NOMO-1 (cell line): Measurements from ENCODE around the gene PPP6R2.
A peak's percentile ranks its signal among the peaks of the same experiment; 100 is the strongest.

ENCODE experiments used
- DNase-seq, 2 experiments: peaks; one replicate each; lab custom pipeline; 2025; ENCODE audit not compliant: unreplicated experiment in 2 of 2; lab: John Stamatoyannopoulos, UW

The PPP6R2 gene

DNA sequence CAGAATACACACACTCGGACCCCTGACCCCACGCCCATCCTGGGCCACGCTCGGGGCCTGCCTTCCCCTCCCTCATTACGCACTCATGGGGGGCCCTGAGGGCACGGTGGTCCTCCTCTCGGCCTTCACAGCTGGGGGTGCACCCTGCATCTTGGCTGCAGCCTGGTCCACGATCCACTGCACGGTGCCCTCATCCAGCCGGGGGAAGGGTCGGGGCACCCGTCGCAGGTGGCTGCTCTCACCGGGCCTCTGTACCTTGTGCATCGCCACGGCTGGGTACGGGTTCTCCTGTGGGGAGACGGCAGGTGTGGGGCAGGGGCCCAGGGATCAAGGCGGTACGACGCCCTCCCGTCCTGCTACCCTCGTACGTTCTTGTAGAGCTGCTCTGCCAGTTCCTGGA, 121.3 kb downstream of the PPP6R2 start:
- no peak for DNase-seq

DNA sequence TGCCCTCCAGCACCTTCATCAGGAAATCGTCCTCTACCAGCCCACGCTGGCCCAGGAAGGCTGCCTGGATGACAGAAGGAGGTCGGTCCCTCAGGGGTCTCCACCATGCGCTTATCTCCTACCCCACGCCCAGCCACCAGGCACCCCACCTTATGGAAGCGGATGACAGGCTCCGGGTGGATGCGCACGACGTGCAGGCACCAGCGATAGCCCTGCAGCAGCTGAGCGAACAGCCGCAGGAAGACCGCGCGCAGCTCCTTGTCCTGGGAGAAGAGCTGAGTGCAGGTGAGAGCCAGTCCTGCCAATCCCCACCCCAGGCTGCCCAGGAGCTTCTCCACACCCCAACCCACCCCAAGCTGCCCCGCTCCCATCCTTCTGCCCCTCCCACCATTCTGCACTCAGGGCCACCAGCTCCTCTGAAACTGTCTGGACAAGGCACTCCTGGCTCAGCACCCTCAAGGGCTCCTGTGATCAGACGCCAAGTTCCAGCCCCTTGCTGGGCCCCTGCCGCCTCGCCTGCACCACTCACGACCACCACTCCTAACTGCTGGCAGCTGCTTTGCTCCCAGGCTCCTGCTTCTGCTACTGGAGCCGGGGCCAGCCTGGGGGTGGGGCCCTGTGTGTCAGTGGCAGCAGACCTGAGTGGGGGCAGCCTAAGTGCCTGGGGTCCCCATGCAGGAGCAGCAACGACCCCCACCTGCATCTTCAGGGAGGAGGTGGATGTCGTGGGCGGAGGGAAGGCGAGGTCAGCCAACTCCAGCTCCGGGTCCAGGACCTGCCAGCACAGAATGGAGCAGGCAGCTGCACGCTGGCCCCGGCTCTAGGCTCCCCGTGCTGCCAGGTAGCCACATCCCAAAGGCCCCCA, 122.2 kb downstream of the PPP6R2 start:
- no peak for DNase-seq

DNA sequence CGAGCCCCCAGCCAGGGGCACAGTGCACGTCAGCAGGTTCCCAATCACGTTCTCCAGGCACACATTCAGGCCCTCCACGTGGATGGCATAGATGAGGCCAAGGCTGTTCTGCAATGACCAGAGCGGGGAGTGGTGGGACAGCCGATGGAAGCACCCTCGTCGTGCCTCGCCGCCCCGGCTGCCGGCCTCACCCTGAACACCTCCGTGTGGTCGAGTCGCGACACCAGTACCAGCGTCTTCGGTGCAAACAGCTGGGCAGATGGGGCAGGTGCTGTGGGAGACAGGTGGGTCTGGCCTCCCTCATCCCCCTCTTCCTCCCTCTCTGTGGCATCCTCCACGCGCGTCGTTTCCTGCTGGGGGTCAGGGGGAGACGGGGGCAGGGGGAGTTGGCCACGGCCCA, 124.2 kb downstream of the PPP6R2 start:
- no peak for DNase-seq

DNA sequence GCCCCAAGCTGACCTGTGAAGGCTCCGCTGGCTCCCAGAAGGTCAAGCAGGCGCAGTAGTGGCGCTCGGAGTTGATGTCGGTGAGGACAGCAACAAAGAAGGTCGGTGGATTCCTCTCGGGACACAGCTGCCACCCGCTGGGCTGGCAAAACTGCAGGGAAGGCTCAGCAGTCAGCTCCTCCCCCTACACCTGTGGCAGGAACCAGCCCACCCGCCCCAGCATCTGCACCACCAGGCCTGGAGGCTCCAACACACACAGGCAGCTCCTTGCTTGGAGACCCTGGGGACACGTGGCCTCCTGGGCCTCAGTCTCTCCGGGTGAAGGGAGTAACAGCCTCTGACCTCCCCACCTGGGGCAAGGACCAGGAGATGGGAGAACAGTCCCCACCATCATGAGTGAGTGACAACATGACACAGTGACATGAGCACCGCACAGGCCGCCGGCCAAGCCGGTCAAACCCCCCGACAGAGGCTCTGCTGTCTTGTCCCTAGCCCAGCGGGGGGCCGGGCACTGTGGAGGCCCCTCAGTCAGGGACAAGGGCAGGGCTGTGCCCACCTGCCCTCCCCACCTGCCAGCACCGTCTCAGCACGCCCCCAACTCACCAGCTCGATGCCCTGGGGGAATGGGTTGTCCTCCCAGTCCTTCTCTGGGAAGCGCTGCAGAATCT, 124.8 kb downstream of the PPP6R2 start:
- no peak for DNase-seq

DNA sequence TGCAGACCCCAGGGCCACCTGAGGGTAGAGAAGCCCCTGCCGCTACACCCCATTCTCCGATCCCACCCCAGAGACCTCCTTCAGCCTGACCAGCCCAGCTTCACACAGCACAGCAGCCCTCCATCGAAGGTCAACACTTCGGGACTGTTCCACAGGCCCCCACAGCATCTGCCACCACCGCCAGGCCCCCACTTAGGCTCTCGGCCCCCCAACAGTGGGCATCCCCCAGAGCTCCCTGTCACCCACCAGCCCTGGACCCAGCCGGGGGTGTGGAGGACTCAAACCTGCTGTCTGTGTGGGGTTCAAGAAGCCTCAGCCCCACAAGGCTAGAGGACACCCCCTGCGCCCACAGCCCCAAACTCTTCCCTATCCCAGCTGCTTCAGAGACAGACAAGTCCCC, 125.5 kb downstream of the PPP6R2 start:
- no peak for DNase-seq

DNA sequence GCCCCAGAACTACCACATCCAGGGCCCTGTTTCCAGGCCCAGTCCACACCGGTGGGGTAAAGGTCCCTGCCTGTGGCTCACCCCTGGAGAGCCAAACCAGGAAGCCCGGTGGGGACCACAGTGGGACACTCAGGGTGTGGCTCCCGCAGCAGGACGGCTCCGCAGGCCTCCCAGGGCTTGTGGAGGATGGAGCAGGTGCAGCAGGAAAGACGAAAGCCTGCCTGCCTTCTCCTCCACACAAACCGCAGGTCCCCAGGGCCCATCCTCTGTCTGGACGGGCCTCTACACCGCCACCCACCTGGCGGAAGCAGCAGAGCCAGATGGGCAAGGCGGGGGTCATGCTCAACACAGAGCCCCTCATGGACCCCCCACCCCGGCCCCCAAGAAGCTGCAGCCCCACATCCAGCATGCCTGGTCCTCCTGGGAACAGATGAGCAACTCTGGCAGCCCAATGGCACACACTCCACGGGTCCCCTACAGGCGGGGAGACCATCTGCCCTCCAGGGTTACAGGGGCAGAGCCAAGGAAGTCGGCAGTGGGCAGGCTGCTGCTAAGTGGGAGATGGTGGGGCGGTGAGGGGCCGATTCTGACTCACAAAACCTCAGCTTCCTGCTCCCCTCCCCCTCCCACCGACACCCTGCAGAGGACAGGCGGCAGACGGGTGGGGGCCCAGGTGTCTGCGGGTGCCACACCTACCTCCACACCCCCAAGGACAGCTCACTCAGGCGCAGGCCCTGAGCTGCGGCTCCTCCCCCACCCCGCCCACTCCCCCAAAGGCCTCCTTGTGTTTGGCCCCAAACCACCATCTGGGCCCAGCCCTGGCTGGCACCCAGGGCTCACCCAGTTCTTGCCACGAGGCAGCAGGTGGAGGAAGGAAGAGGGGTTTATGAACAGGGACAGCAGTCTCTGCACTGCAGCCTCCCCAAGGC, 126.5 kb downstream of the PPP6R2 start:
- peak; percentile 72 to 93 for DNase-seq

DNA sequence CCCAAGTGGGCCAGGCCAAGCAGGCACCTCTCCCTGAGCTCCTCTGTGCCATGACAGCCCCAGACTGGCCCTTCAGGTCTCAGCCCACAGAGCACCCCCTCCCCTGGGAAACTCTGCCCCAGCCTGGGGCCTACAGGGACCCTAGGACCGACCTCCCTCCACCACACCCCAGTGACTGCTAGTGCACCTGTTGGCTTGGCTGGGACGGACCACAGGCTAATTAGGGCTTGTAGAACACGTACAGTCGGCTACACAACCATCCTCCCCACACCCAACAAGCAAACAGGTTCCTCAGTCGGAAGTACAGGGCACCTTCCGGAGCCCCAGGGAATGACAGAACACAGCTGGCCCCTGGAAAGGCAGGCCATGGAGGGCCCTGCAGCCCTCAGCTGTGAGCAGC, 127.4 kb downstream of the PPP6R2 start:
- DNase-seq = no peak

DNA sequence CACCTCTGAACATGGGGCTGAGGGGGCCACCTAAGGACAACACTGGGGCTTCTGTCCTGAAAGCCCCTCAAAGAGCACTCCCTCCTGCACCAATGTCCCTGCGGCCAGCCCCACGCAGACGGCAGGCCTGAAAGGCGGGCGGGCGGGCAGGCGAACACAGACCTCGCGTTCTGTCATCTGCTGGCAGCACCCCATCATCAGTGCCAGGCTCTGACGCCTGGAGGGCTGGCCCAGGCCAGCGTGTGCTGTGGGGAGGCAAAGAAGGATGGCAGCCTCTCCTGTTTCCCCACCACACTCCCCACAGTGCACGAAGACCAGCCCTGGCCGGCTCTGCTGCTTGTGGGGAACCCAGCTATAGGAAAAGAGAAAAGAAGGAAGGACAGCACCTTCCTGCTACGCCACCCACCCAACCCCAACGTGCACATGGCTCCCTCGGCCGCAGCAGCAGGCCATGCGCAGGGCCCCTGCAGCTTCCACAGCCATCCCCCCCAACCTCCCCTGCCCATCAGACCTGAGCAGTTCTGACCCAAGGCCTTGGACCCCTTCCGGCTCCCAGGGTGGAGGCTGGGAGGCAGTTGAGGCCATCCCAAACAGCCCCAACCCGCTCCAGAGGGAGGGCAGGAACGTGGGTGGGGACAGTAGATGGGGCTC, 128.2 kb downstream of the PPP6R2 start:
- no peak for DNase-seq

DNA sequence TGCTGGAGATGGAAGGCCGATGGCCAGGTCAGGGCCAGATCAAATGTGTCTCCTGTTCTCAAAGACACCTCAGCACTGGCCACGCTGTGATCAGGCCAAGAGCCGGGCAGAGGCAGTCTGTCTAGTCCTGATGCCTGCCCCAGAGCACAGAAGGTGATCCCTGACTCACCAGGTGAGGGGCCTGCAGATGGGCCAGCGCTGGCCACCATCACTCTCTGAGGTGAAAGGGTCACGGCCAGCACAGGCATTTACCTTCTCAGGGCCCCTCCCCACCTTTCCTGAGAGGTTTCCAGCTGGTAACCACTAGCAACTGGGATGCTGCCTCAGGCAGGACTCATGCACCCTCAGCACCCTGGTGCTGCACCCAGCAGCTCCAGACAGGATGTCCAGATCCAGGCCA, 128.8 kb downstream of the PPP6R2 start:
- no peak for DNase-seq

DNA sequence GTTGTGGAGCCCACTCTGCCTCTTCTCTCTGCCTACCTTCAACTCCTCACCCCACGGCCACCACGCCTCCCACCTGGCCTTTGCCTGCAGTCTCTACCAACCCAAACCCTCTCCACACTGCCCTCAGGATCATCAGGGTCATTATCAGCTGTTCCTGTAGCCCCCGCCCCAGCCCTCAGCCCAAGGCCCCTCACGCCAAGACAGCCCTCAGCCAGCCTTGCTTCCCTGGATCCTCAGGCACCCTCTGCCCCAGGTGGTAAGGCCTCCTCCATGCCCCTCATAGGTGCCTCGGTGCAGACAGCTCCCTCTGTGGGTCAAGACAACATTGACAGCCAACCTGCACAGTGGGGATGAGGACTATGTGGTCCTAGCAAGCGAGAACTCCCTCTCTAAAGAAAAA, 130.0 kb downstream of the PPP6R2 start:
- DNase-seq = no peak

DNA sequence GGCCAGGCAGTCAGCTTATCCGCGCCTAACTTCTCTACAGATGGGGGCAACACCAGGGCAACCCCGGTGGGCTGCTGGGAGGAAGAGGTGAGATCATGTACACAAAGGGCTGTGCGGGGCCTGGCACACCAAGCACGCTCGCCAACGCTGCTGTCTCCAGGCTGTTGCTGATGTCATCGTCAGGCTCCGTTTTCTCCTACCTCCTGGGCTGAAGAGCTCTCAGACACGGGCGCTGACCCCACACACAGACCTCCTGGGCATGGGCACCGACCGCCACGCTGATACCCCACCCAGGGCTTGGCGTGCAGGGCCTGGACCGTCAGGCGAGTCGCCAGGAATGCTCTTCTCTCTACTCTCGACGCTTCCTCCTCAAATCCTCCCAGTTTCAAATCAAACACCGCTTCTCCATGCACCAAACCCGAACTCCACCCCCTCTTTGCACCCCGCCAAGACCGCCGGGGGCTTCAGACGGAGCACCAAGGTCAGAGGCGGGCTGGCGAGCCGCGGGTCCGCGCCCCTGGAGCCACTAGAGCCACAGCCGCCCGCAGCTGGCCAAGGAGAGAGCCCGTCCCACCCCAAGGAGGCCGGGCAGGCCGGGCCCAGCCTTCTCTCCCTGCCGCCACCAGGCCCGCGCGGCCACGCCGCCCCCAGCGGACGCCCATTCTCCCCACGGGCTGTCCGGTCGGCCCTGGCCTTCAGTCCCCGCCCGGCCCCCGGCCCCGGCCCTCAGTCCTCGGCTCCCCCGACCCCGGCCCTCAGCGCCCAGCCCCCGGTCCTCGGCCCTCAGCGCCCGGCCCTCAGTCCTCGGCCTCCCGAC, 130.9 kb downstream of the PPP6R2 start:
- DNase-seq = peak; percentile 17 to 20

DNA sequence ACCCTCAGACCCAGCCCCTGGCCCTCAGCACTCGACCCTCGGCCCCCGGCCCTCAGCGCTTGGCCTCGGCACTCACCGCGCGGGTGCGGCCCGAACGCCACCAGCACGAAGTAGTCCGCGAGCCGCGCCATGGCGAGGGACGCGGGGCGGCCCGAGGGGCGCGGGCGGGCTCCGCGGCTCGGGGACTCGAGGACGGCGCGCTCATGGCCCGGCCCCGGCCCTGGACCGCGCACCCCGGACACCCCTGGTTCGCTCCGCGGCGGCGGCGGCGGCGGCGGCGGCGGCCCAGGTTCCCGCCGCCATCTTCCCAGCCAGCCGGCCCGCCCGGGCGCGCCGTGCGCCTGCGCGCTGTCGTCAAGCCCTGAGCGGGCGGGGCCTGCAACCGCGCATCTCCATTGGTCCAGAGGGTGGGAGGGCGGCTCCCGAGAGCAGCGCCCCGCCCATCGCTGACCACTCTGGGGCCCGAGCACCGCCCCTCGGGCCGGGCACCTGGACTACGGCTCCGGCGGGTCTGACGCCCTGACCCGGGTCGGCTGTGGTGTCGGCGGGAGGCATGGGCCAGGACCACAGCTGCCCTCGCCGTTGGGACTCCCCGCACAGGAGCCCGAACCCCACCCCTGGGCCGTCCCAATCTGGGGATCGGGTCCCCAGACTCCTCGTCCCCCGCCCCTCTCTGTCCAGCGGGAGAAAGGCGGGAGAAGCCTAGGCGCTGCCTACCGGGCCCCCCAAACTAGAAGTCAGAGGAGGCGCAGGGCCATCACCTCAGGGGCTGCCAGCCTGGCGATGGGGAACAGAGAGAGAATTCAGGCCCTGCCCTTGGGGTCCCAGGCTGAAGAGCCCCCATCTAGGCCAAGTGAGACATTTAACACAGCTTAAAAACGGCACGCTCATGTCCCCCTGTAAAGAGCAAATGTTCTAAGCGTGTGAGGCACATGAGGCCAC, 131.9 kb downstream of the PPP6R2 start, which contains the start of gene SBF1:
SBF1 (minus strand) TSS at position 326 of the 942 bp plus-strand sequence; CDS start at position 131, 195 bp downstream.
- peak; percentile 78 to 93 for DNase-seq

DNA sequence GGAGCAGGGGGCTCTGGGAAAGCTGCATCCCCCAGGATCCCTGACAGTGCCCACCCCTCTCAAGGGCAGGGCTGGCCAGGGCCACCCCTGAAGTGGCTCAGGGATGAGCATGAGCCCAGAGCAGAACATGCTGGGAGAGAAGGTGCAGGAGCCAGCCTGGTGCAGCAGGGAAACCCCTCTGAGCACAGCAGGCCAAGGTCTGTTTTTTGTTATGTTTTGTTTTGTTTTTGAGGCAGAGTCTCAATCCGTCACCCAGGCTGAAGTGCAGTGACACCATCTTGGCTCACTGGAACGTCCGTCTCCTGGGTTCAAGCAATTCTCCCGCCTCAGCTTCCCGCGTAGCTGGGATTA, 132.5 kb downstream of the PPP6R2 start:
- no peak for DNase-seq

DNA sequence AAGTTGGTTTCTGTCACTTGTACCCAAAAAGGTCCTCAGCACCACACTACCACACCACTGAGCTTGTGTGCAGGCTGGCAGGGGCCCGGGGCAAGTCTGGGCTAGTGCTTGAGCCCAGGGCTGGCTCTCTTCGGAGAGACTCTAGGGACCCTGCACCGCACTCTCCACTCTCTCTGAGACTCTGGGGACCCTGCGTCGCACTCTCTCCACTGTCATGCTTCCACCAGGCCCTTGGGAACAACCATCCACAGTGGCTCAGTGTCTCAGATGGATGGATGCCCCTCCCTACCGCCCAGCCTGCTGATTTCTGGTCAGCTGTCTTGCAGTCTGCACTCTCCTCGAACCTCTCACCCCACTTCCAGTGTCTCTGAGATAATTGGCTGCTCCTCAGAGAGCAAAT, 133.7 kb downstream of the PPP6R2 start:
- DNase-seq = no peak

DNA sequence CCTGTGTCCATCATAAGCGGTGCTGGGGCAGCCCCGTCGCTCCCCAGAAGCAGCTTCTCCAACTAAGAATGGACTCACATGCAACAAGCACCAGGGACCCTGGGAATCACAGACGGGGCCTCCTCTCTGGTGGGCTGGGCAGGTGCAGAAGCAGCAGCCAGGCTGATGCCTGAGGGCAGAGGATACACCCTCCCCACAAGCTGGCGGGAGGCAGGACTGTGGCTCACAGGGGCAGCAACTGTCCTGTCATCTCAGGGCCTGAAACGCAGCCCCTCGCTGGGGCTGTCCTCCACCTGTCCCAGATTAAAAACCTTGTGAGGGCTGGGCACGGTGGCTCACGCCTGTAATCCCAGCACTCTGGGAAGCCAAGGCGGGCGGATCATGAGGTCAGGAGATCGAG, 134.8 kb downstream of the PPP6R2 start:
- DNase-seq = no peak

DNA sequence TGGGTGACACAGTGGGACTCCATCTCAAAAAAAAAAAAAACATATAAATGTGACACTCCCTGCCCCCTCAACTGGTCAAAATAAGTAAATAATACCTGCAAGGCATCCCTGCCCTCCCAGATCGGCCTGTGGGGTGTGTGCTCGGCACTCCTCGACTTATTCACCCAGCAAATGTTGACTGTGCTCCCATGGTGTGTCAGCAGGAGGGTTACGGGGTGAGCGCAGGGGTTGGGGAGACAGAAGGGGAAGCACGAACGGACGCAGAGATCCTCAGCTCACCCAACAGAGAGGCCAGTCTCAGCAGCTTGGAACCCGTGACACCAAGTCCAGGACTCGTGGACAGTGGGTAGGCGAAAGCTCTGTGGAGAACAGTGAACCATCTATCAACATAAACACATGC, 136.6 kb downstream of the PPP6R2 start:
- DNase-seq = peak in 1 of 2 experiments; percentile 13

DNA sequence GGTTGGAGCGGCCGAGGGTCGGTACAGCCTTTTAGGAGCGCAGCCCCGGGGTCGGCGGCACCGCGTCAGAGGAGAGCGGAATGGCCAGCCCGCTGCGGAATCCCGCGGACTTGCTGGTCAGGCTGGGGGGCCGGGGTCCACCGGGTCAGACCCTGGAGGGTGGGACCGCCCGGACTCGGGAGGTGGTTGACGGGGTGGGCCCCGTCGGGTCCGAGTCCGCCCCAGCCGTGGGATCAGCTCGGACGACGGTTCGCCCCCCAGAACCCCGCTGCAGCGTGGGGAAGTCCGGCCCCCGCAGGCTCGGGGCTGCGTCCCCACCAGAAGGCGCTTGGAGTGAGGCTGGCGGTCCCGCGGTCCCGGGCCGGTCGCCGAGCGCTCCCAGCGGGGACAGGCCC, 137.9 kb downstream of the PPP6R2 start:
- no peak for DNase-seq

DNA sequence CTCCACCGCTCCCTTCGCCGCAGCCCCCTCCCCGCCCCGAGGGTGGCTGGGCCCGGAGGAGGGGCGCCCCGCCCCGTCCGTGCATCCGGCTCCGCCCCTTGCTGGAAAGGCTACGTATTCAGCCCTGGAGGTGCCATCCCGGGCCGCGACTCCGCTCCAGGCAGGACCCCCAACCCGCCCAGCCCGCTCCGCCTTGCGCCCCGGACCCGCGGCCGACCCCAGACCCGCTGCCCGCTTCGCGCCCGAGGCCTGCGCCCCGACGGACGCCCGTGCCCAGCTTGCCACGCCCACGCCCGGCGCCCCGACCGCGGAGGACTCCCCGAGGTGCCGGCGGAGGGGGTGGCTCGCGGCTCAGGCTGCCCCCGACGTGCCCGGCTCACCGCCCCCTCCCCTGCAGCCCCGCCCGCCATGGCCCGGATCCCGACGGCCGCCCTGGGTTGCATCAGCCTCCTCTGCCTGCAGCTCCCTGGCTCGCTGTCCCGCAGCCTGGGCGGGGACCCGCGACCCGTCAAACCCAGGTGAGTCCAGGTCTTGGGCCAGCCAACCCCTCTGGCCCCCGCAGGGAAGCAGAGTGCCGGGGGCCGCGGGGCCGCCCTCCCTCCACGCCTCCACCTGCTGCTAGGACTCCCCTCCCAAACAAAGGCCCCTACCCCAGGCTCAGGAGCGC, 138.4 kb downstream of the PPP6R2 start, which contains the start of gene ADM2:
ADM2 (plus strand) TSS at position 104 of the 667 bp plus-strand sequence; CDS start at position 409, 305 bp downstream.
- DNase-seq = no peak
